Measurements from ENCODE around the gene TMEM145.

DNA sequence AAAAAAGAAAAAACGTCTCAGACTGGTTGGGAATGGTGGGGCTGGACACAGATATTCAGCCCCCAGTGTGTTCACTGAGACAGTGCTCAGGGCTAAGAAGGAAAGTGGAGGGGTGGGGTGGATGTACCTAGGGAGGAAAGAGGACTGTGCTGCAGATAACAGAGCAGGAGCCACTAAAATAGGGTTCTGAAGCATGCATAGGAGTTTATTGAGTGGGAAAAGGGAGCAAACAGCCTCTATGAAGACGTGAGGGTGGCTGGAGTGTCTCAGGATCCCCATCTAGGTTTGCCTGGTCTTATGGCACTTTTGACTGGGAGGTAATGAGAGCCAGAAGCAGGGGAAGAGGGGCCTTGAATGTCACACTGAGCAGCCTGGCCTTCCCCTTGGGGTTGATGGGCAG is 15.7 kb downstream of the TMEM145 start:
- TF ChIP-seq, protein P1, sequence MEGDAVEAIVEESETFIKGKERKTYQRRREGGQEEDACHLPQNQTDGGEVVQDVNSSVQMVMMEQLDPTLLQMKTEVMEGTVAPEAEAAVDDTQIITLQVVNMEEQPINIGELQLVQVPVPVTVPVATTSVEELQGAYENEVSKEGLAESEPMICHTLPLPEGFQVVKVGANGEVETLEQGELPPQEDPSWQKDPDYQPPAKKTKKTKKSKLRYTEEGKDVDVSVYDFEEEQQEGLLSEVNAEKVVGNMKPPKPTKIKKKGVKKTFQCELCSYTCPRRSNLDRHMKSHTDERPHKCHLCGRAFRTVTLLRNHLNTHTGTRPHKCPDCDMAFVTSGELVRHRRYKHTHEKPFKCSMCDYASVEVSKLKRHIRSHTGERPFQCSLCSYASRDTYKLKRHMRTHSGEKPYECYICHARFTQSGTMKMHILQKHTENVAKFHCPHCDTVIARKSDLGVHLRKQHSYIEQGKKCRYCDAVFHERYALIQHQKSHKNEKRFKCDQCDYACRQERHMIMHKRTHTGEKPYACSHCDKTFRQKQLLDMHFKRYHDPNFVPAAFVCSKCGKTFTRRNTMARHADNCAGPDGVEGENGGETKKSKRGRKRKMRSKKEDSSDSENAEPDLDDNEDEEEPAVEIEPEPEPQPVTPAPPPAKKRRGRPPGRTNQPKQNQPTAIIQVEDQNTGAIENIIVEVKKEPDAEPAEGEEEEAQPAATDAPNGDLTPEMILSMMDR (IDR thresholded peaks at IDR 0.05): no peak
- TF ChIP-seq EP300 (IDR thresholded peaks at IDR 0.05) (no peak), POLR2A (IDR thresholded peaks at IDR 0.05) (no peak)
